Stimulated activated CD8-positive, alpha-beta memory T cell treated with anti-CD3 and anti-CD28 coated beads, Interleukin-7, amount 100 ng/mL, for 24 hours (primary cell): Measurements from ENCODE around the gene COL9A3.

Experiments used
- DNase-seq: peaks from one replicate; pipeline ENCODE4 v3.0.0-alpha.2; 2020; ENCODE audit warnings: low read depth

Gene COL9A3

GRCh38 chr20:62823688-62824475 lies 7.0 kb downstream of the COL9A3 start:
- DNase-seq = no peak

DNA sequence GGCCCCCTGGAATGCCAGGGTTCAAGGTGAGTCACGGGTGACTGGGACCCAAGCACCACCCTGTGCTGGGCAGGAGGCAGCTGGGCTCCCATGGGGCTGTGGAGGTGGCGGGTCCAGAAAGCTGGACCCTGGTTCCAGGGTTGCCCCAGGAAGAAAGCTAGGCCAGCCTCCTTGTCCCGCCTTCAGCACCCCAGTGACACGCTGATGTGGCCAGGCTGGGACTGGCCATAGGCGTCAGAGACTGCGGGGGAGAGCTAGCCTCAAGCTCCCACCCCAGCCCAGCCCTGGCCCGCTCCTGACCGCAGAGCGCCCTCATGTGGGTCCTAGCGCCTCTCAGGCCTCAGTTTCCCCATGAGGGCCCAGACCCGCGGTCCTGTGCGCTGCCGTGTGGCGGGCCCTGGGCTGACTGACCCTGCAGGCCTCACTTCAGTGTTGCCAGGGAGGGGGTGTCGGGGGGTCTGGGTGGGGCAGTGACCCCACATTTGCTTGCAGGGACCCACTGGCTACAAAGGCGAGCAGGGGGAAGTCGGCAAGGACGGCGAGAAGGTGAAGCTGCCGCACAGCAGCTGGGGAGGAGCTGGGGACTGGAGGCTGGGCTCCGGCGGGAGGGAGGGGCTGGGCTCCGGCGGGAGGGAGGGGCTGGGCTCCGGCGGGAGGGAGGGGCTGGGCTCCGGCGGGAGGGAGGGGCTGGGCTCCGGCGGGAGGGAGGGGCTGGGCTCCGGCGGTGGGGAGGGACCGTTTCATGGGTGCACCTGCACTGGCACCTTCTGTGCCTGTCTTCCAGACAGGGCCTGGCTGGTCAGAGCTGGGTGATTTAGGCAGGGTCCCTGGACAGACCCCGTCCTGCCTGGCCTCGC lies 7.9 kb downstream of the COL9A3 start:
- no peak for DNase-seq

DNA sequence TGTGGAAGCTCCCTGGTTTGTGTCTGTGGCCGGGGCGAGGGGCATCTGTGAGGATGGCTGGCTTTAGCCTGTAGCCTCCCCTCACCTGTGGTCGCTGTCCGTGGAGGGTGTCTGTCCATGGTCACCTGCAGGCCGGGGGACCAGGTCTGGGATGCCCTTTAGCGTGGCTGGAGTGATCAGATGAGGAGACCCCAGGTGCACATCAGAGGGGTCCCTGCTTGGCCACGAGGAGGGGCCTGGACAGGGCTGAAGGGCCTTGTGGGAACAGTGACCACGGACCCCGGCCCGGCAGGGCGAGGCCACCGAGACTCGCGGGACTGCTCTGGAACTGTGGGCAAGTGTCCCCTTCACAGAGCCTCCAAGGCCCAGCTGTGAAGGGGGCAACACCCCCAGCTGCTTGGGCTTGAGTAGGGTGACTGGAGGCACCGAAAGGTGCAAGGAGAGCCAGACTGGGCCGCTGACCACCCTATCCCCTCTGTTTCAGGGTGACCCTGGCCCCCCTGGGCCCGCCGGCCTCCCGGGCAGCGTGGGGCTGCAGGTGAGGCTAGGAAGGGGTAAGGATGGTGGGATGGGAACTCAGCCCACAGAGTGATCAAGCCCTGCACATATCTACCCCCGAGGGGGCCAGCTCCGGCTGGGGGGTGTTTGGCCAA lies 8.6 kb downstream of the COL9A3 start:
- DNase-seq = no peak

DNA sequence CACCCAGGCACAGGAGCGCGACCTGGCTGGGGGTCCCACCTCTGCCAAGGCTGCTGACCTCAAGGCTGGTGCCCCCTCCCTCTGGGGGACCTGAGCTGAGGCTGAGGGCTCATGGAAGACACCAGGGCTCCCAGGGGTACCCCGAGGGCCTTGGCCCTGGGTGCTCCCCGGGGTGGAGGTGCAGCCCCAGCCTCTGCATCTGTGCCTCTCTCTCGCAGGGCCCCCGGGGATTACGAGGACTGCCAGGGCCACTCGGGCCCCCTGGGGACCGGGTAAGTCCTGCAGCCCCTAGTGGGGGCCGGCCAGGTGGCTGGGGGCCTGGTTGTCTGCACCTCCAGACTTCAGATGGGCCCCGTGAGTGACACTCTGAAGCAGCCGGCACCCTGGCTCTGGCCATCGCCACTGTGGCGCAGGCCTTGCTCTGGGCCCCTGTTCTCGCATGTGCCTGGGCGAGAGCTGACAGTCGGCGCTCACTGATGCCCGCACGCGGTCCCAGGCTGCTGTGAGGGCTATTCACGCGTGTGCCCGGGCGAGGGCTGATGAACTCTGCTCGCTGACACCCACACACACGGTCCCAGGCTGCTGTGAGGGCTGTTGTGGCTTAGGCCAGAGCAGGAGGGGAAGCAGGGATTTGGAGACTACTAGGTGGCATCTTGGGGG lies 9.3 kb downstream of the COL9A3 start:
- no peak for DNase-seq

DNA sequence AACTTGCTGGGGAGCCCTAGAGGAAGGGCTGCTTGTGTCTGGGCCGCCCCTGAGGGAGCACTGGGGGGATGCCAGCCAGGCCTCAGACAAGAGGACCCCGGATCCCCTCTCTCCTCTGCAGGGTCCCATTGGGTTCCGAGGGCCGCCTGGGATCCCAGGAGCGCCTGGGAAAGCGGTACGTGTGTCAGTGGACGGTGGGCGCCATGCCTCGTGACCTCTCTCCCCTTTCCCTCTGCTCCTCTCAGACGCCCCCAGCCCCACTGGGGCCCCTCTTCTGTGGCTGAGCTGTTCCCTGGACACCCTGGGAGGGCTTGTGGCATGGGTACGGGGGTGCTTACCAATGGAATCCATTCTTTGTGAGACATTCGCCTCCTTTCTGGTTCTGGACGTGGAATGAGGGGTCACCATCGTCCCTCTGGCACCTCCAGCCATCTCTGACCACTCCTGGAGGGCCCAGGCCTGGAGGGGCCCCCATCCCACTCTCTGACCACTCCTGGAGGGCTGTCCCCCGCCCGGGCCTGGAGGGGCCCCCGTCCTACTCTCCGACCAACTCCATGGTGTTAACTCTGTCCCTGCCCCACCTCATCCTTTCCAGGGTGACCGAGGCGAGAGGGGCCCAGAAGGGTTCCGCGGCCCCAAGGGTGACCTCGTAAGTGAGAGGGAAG lies 9.9 kb downstream of the COL9A3 start:
- no peak for DNase-seq

- no peak for DNase-seq
These were observed 10.6 kb downstream of the COL9A3 start for GRCh38 chr20:62827311-62828038.

DNA sequence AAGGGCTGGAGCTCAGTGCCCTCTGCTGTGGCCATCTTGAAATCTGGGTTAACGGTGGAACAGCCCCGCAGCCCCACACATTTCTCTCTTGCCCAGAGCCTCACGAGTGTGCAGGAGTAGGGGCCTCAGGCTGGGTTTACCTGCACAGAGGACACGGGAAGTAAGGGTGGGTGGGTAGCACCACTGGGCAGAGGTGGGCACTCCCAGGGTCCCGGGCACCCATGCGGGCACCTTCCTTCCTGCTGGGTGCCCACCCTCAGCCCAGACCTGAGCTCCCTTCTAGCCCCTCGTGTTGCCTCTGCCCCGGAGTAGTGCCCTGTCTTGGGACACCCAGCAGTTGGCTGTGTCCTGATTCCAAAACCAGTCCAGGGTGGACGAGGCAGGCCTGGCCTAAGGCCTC lies 11.2 kb downstream of the COL9A3 start:
- no peak for DNase-seq

DNA sequence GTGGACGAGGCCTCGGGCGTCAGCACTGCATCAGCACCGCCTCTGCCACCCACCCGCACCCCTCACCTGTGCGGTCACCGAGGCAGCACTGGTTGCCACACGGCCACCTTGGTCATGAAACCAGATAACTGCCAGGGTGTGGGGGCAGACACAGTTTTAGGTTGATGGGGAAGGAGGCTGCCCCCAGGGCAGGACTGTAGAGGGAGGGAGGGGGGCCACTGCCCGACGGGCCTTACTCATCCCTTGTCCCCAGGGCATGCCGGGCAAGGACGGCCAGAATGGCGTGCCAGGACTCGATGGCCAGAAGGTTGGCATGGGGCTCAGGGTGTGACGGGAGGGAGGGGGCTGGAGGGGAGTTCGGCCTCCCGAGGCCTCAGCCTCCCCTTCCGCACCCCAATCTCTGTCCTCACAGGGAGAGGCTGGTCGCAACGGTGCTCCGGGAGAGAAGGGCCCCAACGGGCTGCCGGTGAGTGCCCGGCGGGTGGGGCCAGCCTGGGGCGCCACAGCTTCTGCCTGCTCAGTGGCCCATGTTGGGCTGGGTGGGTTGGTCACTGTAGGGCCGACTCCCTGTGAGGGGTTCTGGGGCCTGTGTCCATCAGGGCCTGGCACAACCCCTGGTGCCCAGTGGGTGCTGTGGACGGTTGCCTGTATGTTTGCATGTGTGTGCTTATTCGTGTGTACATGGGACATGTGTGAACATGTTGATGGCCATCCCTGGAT lies 11.8 kb downstream of the COL9A3 start:
- DNase-seq = no peak

GRCh38 chr20:62829231-62830230 lies 12.7 kb downstream of the COL9A3 start:
- DNase-seq = no peak

DNA sequence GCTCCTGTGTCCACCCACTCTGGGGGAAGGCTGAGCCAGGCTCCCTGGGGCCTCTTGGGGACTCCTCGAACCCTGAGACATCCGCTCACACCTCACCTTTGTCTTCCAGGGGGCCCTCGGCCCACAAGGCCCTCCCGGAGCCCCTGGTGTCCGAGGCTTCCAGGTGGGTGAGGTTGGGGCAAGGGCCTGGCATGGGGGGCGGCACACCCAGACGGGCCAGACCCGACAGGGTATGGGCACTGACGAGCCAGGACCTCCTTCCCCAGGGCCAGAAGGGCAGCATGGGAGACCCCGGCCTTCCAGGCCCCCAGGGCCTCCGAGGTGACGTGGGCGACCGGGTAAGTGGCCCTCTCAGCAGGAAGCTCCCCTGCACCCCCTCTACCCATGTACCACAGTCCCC lies 13.4 kb downstream of the COL9A3 start:
- DNase-seq = no peak

GRCh38 chr20:62830821-62831220 lies 14.0 kb downstream of the COL9A3 start:
- no peak for DNase-seq

- no peak for DNase-seq
These were observed 14.5 kb downstream of the COL9A3 start for GRCh38 chr20:62831361-62831788.

- no peak for DNase-seq
These were observed 15.0 kb downstream of the COL9A3 start for GRCh38 chr20:62831854-62832211.

DNA sequence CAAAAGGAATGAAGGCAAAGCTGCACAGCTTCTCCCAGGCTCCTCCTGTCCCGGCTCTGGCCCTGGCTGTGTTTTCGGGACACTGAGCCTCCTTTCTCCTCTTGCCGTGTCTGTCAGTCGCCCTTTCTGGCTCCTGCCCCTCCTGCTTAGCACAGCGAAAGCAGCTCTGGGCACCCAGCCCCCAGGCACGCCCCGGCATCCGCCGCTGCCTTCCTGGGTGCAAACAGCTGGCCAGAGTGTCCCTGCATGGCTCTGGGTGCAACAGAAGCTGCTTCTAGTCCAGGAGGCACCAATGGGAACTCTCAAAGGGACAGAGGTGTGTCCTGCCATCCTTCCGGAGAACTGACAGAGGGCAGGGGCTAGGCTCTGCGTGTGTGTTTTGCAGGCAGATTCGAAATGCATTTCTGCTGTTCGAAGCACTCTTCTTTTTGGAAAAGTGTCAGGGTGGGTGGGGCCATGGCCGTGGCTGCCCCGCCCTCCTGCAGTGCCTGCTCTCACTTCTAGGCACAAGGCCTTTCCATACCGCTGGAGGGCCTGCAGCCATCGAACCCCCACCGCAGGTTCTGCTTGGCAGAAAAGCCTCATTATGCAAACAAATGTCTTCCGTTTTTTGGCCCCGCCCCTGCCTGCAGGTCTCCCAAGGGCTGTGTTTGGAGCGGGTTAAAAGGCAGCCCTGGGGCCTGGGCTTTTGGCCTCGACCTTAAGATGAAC lies 15.5 kb downstream of the COL9A3 start:
- no peak for DNase-seq

- DNase-seq = no peak
These were observed 16.1 kb downstream of the COL9A3 start for GRCh38 chr20:62832951-62833391.

GRCh38 chr20:62834967-62835730 lies 18.3 kb downstream of the COL9A3 start:
- DNase-seq = no peak
